ENCODE measurements around the gene BBS9.

DNA sequence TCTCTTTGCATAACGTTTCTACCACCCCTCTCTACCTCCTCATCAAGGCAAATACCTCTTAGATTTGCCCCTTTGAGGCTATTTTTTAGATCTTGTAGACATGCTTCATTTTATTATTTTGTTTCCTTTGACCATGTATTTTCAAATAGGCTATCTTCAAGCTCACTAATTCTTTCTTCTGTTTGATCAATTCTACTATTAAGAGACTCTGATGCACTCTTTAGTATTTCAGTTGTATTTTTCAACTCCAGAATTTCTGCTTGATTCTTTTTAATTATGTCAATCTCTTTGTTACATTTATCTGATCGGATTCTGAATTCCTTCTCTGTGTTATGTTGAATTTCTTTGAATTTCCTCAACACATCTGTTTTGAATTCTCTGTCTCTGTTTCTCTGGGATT is 82.8 kb downstream of the BBS9 start:
- no peak for TF ChIP-seq EZH2 (IDR thresholded peaks at IDR 0.05; ENCODE audit: borderline replicate concordance, insufficient read depth, low read depth, low read length, poor library complexity, severe bottlenecking)
- TF ChIP-seq, protein P1, sequence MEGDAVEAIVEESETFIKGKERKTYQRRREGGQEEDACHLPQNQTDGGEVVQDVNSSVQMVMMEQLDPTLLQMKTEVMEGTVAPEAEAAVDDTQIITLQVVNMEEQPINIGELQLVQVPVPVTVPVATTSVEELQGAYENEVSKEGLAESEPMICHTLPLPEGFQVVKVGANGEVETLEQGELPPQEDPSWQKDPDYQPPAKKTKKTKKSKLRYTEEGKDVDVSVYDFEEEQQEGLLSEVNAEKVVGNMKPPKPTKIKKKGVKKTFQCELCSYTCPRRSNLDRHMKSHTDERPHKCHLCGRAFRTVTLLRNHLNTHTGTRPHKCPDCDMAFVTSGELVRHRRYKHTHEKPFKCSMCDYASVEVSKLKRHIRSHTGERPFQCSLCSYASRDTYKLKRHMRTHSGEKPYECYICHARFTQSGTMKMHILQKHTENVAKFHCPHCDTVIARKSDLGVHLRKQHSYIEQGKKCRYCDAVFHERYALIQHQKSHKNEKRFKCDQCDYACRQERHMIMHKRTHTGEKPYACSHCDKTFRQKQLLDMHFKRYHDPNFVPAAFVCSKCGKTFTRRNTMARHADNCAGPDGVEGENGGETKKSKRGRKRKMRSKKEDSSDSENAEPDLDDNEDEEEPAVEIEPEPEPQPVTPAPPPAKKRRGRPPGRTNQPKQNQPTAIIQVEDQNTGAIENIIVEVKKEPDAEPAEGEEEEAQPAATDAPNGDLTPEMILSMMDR (IDR thresholded peaks at IDR 0.05): no peak

Data from B cell (primary cell).